ENCODE results near the gene ST7.
"Not testable (repeated sequence)": the region's sequence is repeated elsewhere in the genome, so short reads cannot be mapped to it uniquely, and the experiment has no call there.

Gene ST7

DNA sequence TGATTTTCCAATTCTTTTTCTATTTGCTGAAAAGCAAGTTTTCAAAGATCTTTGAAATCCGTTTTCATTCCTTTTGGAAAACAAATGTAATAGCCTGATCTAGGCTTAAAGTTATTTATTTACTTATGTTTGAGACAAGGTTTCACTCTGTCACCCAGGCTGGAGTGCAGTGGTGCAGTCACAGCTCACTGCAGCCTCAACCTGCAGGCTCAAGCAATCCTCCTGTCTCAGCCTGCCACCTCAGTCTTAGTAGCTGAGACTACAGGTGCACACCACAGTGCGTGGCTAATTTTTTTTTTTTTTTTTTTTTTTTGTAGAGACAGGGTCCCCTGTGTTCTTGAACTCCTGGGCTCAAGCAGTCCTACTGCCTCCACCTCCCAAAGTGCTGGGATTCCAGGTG is 4.6 kb downstream of the ST7 start:
- no peak overlapping the region for H3K4me3 Mint-ChIP-seq
- H3K36me3 Mint-ChIP-seq, result no peaks in the 10 kb centered on the region
- H3K27ac Mint-ChIP-seq, result no peak overlapping the region
- peaks cover 25% of the 10 kb centered on the region for H3K4me1 Mint-ChIP-seq (ENCODE audit: low read depth)
- H3K9me3 Mint-ChIP-seq (ENCODE audit: low read depth), result no peaks in the 10 kb centered on the region
- H3K27me3 Mint-ChIP-seq, result no peaks in the 10 kb centered on the region

DNA sequence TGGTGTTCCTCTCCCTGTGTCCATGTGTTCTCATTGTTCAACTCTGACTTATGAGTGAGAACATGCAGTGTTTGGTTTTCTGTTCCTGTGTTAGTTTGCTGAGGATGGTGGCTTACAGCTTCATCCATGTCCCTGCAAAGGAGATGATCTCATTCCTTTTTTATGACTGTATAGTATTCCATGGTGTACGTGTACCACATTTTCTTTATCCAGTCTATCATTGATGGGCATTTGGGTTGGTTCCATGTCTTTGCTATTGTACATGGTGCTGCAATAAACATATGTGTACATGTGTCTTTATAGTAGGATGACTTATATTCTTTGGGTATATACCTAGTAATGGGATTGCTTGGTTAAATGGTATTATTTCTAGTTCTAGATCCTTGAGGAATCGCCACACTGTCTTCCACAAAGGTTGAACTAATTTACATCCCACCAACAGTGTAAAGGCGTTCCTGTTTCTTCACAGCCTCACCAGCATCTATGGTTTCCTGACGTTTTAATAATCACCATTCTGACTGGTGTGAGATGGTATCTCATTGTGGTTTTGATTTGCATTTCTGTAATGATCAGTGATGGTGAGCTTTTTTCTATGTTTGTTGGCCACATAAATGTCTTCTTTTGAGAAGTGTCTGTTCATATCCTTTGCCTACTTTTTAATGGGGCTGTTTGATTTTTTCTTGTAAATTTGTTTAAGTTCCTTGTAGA is 8.8 kb downstream of the ST7 start:
- not testable (repeated sequence) for H3K9me3 Mint-ChIP-seq (ENCODE audit: low read depth); H3K27ac Mint-ChIP-seq

GRCh38 chr7:116963234-116963633 is 9.9 kb downstream of the ST7 start:
- Mint-ChIP-seq H3K9me3 (ENCODE audit: low read depth) (no peaks in the 10 kb centered on the region), H3K4me3 (no peak overlapping the region), H3K36me3 (no peaks in the 10 kb centered on the region), H3K27ac (no peak overlapping the region), H3K4me1 (ENCODE audit: low read depth) (peaks cover 2% of the 10 kb centered on the region), H3K27me3 (no peaks in the 10 kb centered on the region)

More for the DNA sequence above, 8.8 kb downstream of the ST7 start:
- not testable (repeated sequence) for H3K4me3 Mint-ChIP-seq; H3K27me3 Mint-ChIP-seq; H3K4me1 Mint-ChIP-seq (ENCODE audit: low read depth); H3K36me3 Mint-ChIP-seq

- Mint-ChIP-seq H3K36me3 (no peaks in the 10 kb centered on the region), H3K27ac (no peak overlapping the region), H3K9me3 (ENCODE audit: low read depth) (no peaks in the 10 kb centered on the region), H3K27me3 (no peaks in the 10 kb centered on the region), H3K4me1 (ENCODE audit: low read depth) (peaks cover 2% of the 10 kb centered on the region), H3K4me3 (no peak overlapping the region)
Measured at GRCh38 chr7:116966601-116967000, 13.3 kb downstream of the ST7 start.

DNA sequence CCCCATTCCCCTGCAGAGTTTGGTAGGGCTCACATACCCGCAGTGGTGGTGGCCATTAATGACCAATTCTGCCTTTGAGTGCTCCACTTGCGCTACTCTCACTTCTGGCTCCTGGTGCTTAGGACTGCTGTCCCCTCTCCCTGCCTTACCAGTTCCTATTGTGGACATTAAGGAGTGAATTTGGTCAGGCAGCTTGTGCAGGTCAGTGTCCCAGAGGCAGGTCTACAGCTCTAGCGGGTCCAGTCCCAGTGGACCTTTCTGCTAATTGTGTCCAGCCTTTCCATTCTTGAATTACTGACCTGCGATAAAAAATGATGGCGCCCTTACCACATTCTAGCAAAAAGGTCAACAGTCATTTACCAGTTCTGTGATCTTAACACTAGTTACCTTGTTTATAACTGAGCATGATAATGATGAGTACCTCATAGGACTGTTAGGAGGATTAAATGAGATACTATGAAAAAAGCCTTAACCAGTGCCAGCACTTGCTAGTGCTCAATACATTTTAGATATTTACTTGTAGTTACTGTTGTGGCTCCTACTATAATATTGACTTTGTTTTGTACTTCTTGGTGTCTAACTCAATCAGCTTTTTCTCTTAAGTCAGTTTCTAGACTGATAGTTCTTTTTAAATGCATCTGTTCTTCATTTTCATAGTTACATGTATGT is 14.1 kb downstream of the ST7 start:
- H3K9me3 Mint-ChIP-seq (ENCODE audit: low read depth), result no peaks in the 10 kb centered on the region
- peaks cover 3% of the 10 kb centered on the region for H3K27me3 Mint-ChIP-seq
- H3K4me3 Mint-ChIP-seq, result no peak overlapping the region
- no peaks in the 10 kb centered on the region for H3K36me3 Mint-ChIP-seq
- no peak overlapping the region for H3K27ac Mint-ChIP-seq
- H3K4me1 Mint-ChIP-seq (ENCODE audit: low read depth), result peaks cover 1% of the 10 kb centered on the region

DNA sequence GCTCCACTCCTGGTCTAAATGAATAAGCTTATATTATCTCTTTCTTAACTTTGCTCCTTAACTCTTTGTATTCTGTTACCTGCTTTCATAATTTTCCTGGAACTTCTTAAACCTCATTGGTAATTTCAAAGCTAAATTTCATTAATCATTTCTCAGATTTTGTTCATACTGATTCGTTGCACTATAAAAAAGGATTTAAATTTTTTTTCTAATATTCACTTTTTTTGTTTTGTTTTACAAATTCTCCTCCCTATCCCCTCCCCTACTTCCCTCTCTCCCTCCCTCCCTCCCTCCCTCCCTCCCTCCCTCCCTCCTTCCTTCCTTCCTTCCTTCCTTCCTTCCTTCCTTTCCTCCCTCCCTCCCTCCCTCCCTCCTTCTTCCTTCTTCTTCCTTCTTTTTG is 14.7 kb downstream of the ST7 start:
- Mint-ChIP-seq H3K36me3 (no peaks in the 10 kb centered on the region), H3K27ac (no peak overlapping the region), H3K4me3 (no peak overlapping the region), H3K4me1 (ENCODE audit: low read depth) (no peaks in the 10 kb centered on the region), H3K9me3 (ENCODE audit: low read depth) (no peaks in the 10 kb centered on the region), H3K27me3 (peaks cover 3% of the 10 kb centered on the region)

DNA sequence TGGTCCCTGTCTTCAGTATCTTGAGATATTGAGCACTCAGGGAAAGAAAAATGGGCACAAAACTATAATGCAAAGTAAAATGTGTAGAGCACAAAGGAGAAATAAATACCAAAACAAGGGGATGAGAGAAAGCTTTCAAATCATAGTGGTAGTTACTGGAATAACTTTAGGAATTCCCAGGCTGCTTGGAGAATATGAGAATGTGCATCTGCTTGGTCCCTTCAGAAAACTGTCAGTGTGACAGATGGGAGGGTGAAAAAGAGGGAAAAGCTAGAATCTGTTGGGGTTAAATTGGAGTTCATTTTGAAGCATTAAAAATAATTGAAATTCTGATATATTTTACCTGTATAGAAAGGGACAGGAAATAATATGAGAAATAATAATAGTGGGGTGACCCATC is 15.3 kb downstream of the ST7 start:
- Mint-ChIP-seq H3K36me3 (no peaks in the 10 kb centered on the region), H3K27ac (no peak overlapping the region), H3K4me3 (no peak overlapping the region), H3K9me3 (ENCODE audit: low read depth) (no peaks in the 10 kb centered on the region), H3K4me1 (ENCODE audit: low read depth) (no peaks in the 10 kb centered on the region), H3K27me3 (peaks cover 3% of the 10 kb centered on the region)

DNA sequence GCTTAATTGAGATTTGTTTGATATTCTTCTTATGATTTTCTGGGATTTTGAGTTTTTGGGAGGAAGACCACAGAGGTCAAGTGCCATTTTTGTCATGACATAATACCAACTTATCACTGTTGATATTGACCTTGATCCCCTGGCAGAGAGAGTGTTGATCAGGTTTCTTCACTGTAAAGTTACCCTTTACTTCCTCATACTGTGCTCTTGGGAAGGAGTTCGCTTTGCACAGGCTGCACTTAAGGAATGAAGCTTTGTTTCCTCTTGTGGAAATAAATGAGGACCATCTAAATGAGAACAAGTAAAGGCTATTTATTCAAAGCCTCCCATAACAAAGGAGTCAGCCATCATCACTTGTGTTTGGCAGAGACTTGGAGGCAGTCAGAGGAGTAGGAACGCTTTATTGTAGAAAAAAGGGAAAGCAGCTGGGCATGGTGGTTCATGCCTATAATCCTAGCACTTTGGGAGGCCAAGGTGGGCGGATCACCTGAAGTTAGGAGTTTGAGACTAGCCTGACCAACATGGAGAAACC is 16.1 kb downstream of the ST7 start:
- Mint-ChIP-seq H3K4me3 (no peak overlapping the region), H3K36me3 (no peaks in the 10 kb centered on the region), H3K27ac (no peak overlapping the region), H3K27me3 (peaks cover 3% of the 10 kb centered on the region), H3K4me1 (ENCODE audit: low read depth) (no peaks in the 10 kb centered on the region), H3K9me3 (ENCODE audit: low read depth) (no peaks in the 10 kb centered on the region)

GRCh38 chr7:116970238-116970910 is 17.1 kb downstream of the ST7 start:
- H3K9me3 Mint-ChIP-seq (ENCODE audit: low read depth), result no peaks in the 10 kb centered on the region

GRCh38 chr7:116971153-116971552 is 17.9 kb downstream of the ST7 start:
- H3K36me3 Mint-ChIP-seq; H3K4me1 Mint-ChIP-seq (ENCODE audit: low read depth); H3K27me3 Mint-ChIP-seq; H3K27ac Mint-ChIP-seq; H3K4me3 Mint-ChIP-seq; H3K9me3 Mint-ChIP-seq (ENCODE audit: low read depth): not testable (repeated sequence)

More at GRCh38 chr7:116970238-116970910, 17.1 kb downstream of the ST7 start:
- Mint-ChIP-seq H3K36me3 (no peaks in the 10 kb centered on the region), H3K27me3 (peaks cover 3% of the 10 kb centered on the region), H3K4me3 (no peak overlapping the region), H3K27ac (no peak overlapping the region), H3K4me1 (ENCODE audit: low read depth) (no peaks in the 10 kb centered on the region)

DNA sequence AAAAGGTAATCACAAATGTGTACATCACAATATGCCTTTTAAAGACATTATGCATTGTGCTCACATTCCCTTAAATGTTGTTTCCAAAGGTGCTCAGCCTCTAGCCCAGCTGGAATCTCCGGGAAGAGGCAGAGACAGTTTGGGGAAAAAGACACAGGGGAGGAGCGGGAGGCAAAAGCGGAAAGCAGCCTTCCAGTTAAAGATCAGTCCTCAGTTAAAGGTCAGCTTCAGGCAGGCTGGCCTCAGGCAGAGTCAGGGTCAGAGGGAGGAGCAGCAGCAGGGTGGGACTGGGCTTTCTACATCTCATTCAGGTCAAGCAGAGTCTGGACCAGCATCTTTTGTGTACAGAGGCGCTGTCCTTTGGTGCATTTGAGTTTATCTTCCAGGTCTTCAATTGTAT is 18.6 kb downstream of the ST7 start:
- Mint-ChIP-seq H3K9me3 (ENCODE audit: low read depth) (no peaks in the 10 kb centered on the region), H3K27ac (no peak overlapping the region), H3K27me3 (peaks cover 3% of the 10 kb centered on the region), H3K4me3 (no peak overlapping the region), H3K36me3 (no peaks in the 10 kb centered on the region), H3K4me1 (ENCODE audit: low read depth) (no peaks in the 10 kb centered on the region)

DNA sequence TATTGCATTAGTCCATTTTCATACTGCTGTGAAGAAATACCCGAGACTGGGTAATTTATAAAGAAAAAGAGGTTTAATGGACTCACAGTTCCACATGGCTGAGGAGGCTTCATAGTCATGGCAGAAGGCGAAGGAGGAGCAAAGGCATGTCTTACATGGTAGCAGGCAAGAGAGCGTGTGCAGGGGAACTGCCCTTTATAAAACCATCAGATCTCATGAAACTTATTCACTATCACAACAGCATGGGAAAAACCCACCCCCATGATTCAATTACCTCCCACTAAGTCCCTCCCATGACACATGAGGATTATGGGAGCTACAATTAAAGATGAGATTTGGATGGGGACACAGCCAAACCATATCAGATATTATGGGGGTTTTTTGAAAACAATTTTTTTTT is 21.7 kb downstream of the ST7 start:
- not testable (repeated sequence) for H3K27me3 Mint-ChIP-seq; H3K27ac Mint-ChIP-seq; H3K9me3 Mint-ChIP-seq (ENCODE audit: low read depth); H3K4me1 Mint-ChIP-seq (ENCODE audit: low read depth); H3K36me3 Mint-ChIP-seq; H3K4me3 Mint-ChIP-seq

DNA sequence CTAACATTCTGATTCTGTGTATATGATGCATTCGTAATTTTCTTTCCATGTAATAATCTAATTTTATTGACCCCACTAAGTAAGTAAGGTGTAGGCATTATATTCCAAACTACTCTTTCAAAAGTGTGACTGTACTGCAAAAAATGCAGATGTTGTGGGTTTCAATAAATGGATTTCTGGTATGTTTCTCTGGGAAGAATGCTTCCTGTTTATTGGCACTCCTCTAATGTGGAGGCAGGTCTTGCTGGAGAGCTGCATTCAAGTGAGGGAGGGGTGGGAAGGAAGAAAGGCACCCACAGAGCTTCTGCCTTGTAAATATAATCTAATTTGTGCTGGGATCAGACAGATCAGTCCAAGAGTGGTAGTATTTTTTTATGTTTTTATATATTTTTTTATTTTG is 23.9 kb downstream of the ST7 start:
- Mint-ChIP-seq H3K27me3 (peaks cover 2% of the 10 kb centered on the region), H3K9me3 (ENCODE audit: low read depth) (no peaks in the 10 kb centered on the region), H3K4me1 (ENCODE audit: low read depth) (no peaks in the 10 kb centered on the region), H3K27ac (no peak overlapping the region), H3K4me3 (no peak overlapping the region), H3K36me3 (no peaks in the 10 kb centered on the region)

- H3K27me3 Mint-ChIP-seq, result no peaks in the 10 kb centered on the region
- H3K36me3 Mint-ChIP-seq, result no peaks in the 10 kb centered on the region
- H3K4me1 Mint-ChIP-seq (ENCODE audit: low read depth), result no peaks in the 10 kb centered on the region
- no peaks in the 10 kb centered on the region for H3K9me3 Mint-ChIP-seq (ENCODE audit: low read depth)
- no peak overlapping the region for H3K27ac Mint-ChIP-seq
- H3K4me3 Mint-ChIP-seq, result no peak overlapping the region
Measured at GRCh38 chr7:116978006-116978405, 24.7 kb downstream of the ST7 start.

- H3K4me3 Mint-ChIP-seq, result no peak overlapping the region
- H3K36me3 Mint-ChIP-seq, result no peaks in the 10 kb centered on the region
- no peak overlapping the region for H3K27ac Mint-ChIP-seq
- no peaks in the 10 kb centered on the region for H3K4me1 Mint-ChIP-seq (ENCODE audit: low read depth)
- no peaks in the 10 kb centered on the region for H3K27me3 Mint-ChIP-seq
- no peaks in the 10 kb centered on the region for H3K9me3 Mint-ChIP-seq (ENCODE audit: low read depth)
Measured at GRCh38 chr7:116979430-116979829, 26.1 kb downstream of the ST7 start.

All from activated naive CD8-positive, alpha-beta T cell (primary cell).